ENCODE results near the gene DOCK7.

Gene DOCK7

DNA sequence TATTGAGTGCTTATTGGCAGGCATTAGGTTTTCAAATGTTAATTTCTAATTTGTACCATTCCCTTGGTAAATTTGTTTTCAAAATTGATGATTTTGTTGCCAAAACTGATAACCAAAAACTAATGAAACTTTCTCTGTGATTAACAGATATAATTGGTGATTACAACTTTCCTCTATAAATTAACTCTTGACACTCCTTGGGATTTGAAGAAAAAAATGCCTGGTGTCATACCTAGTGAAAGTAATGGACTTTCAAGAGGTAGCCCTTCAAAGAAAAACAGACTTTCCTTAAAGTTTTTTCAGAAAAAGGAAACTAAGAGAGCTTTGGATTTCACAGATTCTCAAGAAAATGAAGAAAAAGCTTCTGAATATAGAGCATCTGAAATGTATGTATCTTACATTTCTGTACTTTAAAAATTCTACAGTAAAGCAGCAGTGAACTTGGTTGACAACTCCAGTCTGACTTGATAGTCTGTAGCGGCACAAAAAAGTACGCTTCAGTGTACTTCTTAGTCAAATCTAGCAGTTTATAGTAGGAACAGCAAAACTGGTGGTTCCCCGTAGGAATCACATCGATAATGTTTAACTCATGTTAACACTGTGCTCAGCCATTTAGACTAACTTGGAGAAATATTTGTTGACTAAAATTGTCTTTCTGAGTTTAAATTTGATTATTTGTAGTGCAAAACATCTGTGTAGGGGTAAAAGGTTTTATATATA lies 248.4 kb downstream of the DOCK7 start:
- H3K9ac ChIP-seq (ENCODE audit: low read length): no peak overlapping the region
- peaks cover 21% of the 10 kb centered on the region for H3F3A ChIP-seq (ENCODE audit: insufficient read depth, low read length)
- H3K4me3 ChIP-seq (ENCODE audit: low read length): no peak overlapping the region
- no peak overlapping the region for H3K27ac ChIP-seq (ENCODE audit: low read length)
- peaks cover 26% of the 10 kb centered on the region for H4K20me1 ChIP-seq (ENCODE audit: insufficient read depth, low read length)
- no peaks in the 10 kb centered on the region for H3K9me3 ChIP-seq (replicated peaks; ENCODE audit: insufficient read depth, low read length)
- 0 out of 2 replicates have a peak, but pooled peaks cover 13% of the 10 kb centered on the region for H3K4me1 ChIP-seq (ENCODE audit: low read length)
- no peaks in the 10 kb centered on the region for H3K9me2 ChIP-seq (replicated peaks; ENCODE audit: insufficient read depth, low read length)
- no peaks in the 10 kb centered on the region for H3K27me3 ChIP-seq (replicated peaks; ENCODE audit: insufficient read depth, low read length)
- H3K36me3 ChIP-seq (replicated peaks; ENCODE audit: insufficient read depth, low read length): peaks cover 24% of the 10 kb centered on the region; the same call in 1 of the 2 replicates
- DNase-seq: no peak
- peak overlapping the region; percentile 89; the same call in 1 of the 2 replicates for H3K4me2 ChIP-seq (ENCODE audit: low read depth, low read length)
- TF ChIP-seq, protein P1, sequence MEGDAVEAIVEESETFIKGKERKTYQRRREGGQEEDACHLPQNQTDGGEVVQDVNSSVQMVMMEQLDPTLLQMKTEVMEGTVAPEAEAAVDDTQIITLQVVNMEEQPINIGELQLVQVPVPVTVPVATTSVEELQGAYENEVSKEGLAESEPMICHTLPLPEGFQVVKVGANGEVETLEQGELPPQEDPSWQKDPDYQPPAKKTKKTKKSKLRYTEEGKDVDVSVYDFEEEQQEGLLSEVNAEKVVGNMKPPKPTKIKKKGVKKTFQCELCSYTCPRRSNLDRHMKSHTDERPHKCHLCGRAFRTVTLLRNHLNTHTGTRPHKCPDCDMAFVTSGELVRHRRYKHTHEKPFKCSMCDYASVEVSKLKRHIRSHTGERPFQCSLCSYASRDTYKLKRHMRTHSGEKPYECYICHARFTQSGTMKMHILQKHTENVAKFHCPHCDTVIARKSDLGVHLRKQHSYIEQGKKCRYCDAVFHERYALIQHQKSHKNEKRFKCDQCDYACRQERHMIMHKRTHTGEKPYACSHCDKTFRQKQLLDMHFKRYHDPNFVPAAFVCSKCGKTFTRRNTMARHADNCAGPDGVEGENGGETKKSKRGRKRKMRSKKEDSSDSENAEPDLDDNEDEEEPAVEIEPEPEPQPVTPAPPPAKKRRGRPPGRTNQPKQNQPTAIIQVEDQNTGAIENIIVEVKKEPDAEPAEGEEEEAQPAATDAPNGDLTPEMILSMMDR (IDR thresholded peaks at IDR 0.05; ENCODE audit: low read length): no peak
- TF ChIP-seq EZH2phosphoT487 (IDR thresholded peaks at IDR 0.05; ENCODE audit: low read length): no peak
- no peak for TF ChIP-seq EZH2 (optimal IDR thresholded peaks at IDR 0.05; ENCODE audit: low read depth, low read length)
- H3K79me2 ChIP-seq (ENCODE audit: low read length): peaks cover 75% of the 10 kb centered on the region
- H2AFZ ChIP-seq (ENCODE audit: low read length): no peak overlapping the region

DNA sequence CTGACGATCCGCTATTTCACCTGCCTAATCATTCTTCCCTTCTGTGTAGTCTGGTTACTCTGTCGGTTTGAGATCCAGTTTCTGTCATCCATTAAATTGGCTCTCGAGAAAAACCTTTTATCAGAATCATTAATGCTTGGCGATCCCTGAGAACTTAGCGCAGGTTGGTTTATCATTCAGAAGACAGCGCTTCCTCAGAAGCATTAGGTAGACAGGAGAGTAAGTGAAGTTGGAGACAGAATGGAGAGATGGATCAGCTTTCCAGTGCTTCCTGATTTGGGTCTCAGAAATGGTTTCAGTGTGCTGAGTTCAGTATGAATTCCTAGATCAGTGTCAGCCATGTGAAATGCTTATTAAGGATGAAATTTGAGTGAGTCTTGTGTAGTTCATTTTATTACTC lies 250.0 kb downstream of the DOCK7 start:
- H3K4me3 ChIP-seq (ENCODE audit: low read length): peak overlapping the region; percentile 79
- H3K9ac ChIP-seq (ENCODE audit: low read length): peak overlapping the region; percentile 99
- no peaks in the 10 kb centered on the region for H3K9me2 ChIP-seq (replicated peaks; ENCODE audit: insufficient read depth, low read length)
- H3K36me3 ChIP-seq (replicated peaks; ENCODE audit: insufficient read depth, low read length): peaks cover 19% of the 10 kb centered on the region; the same call in 1 of the 2 replicates
- no peak for TF ChIP-seq EZH2 (optimal IDR thresholded peaks at IDR 0.05; ENCODE audit: low read depth, low read length)
- no peak for TF ChIP-seq EZH2phosphoT487 (IDR thresholded peaks at IDR 0.05; ENCODE audit: low read length)
- TF ChIP-seq, protein P1 (IDR thresholded peaks at IDR 0.05; ENCODE audit: low read length): no peak
- 0 out of 2 replicates have a peak, but pooled peaks cover 13% of the 10 kb centered on the region for H3K4me1 ChIP-seq (ENCODE audit: low read length)
- no peak overlapping the region; the same call in 1 of the 2 replicates for H3K27ac ChIP-seq (ENCODE audit: low read length)
- no peaks in the 10 kb centered on the region for H3K27me3 ChIP-seq (replicated peaks; ENCODE audit: insufficient read depth, low read length)
- no peak overlapping the region for H2AFZ ChIP-seq (ENCODE audit: low read length)
- peak; percentile 18 for DNase-seq
- H4K20me1 ChIP-seq (ENCODE audit: insufficient read depth, low read length): peaks cover 26% of the 10 kb centered on the region
- peak overlapping the region; percentile 89 for H3K4me2 ChIP-seq (ENCODE audit: low read depth, low read length)
- H3K79me2 ChIP-seq (ENCODE audit: low read length): peaks cover 66% of the 10 kb centered on the region
- no peaks in the 10 kb centered on the region for H3K9me3 ChIP-seq (replicated peaks; ENCODE audit: insufficient read depth, low read length)
- H3F3A ChIP-seq (ENCODE audit: insufficient read depth, low read length): peaks cover 21% of the 10 kb centered on the region

DNA sequence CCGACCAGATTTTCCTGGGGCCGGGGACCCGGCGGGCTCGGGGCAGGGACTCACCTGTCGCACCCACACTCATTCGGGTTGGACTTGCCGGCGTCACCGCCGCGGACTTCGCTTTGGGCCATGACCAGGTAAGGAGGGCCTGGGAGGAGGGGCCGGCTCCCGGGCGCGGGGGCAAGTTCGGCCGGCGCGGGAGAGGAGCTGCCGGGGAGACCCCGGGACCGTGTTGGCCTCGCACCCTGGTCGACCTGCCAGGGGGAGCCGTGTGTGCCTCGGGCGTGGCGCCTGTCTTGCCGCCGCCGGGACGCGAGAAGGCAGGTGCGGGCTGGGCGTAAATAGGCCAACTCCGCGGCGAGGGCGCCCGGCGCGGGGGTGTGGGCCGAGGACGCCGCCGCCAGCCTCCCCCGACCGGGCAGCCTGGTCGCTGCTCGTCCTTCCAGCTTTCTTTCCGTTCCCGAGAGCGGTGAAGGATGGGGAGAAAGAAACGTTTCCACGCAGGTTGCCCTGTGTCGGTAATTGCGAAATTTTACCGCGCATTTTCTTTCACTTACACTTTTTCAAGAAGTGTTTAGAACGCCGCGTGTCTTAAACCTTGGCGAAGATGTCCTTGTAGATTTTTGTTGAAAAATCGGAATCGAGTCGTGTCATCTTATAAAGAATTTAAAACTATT lies 250.8 kb downstream of the DOCK7 start:
- peak; percentile 28 for DNase-seq
- peaks cover 21% of the 10 kb centered on the region for H3F3A ChIP-seq (ENCODE audit: insufficient read depth, low read length)
- H3K27ac ChIP-seq (ENCODE audit: low read length): peak overlapping the region; percentile 100
- H3K4me1 ChIP-seq (ENCODE audit: low read length): 0 out of 2 replicates have a peak, but pooled peaks cover 13% of the 10 kb centered on the region
- no peaks in the 10 kb centered on the region for H3K27me3 ChIP-seq (replicated peaks; ENCODE audit: insufficient read depth, low read length)
- H4K20me1 ChIP-seq (ENCODE audit: insufficient read depth, low read length): peaks cover 26% of the 10 kb centered on the region
- H3K9me2 ChIP-seq (replicated peaks; ENCODE audit: insufficient read depth, low read length): no peaks in the 10 kb centered on the region
- TF ChIP-seq, protein P1 (IDR thresholded peaks at IDR 0.05; ENCODE audit: low read length): no peak
- no peak for TF ChIP-seq EZH2phosphoT487 (IDR thresholded peaks at IDR 0.05; ENCODE audit: low read length)
- TF ChIP-seq EZH2 (optimal IDR thresholded peaks at IDR 0.05; ENCODE audit: low read depth, low read length): no peak
- peak overlapping the region; percentile 99 for H3K9ac ChIP-seq (ENCODE audit: low read length)
- H3K4me3 ChIP-seq (ENCODE audit: low read length): peak overlapping the region; percentile 79
- peaks cover 12% of the 10 kb centered on the region; the same call in 1 of the 2 replicates for H3K36me3 ChIP-seq (replicated peaks; ENCODE audit: insufficient read depth, low read length)
- H3K79me2 ChIP-seq (ENCODE audit: low read length): peaks cover 59% of the 10 kb centered on the region
- H3K9me3 ChIP-seq (replicated peaks; ENCODE audit: insufficient read depth, low read length): no peaks in the 10 kb centered on the region
- peak overlapping the region; percentile 89 for H3K4me2 ChIP-seq (ENCODE audit: low read depth, low read length)
- peak overlapping the region; percentile 94 for H2AFZ ChIP-seq (ENCODE audit: low read length)
